Measurements from ENCODE around the gene LYZL6. TPM values are rescaled to one million over a fixed set of nuclear protein-coding genes. Genes with fewer than 3 reads are reported as not detected.

Gene LYZL6
- total RNA-seq, 1 donor from 2014 or later = not detected

DNA sequence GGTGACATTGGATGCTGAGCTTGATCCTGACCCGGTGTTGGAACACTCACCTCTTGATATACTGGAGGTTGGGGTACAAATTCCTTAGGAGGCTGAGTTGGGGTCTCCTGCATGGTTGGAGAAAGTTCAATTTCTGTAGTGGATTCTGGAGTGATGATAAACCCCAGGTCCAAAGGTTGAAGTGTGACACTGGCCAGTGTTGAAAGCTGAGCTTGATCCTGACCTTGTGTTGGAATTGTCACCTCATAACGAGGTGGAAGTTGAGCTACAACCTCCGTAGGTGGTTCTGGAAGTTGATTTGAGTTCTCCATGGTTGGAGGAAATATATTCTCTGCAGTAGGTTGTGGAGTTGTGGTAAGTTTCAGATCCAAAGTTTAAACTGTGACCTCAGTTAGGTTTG, 34.1 kb downstream of the LYZL6 start:
- Mint-ChIP-seq H3K27me3 (ENCODE audit: unreplicated experiment) (no peaks in the 10 kb centered on the region), H3K4me3 (ENCODE audit: unreplicated experiment) (no peak overlapping the region), H3K4me1 (ENCODE audit: low read depth, unreplicated experiment) (no peaks in the 10 kb centered on the region), H3K9me3 (ENCODE audit: unreplicated experiment) (no peaks in the 10 kb centered on the region), H3K36me3 (ENCODE audit: unreplicated experiment) (peaks cover 6% of the 10 kb centered on the region), H3K27ac (ENCODE audit: unreplicated experiment) (no peak overlapping the region)
- DNase-seq = no peak
- TF ChIP-seq, protein P1, sequence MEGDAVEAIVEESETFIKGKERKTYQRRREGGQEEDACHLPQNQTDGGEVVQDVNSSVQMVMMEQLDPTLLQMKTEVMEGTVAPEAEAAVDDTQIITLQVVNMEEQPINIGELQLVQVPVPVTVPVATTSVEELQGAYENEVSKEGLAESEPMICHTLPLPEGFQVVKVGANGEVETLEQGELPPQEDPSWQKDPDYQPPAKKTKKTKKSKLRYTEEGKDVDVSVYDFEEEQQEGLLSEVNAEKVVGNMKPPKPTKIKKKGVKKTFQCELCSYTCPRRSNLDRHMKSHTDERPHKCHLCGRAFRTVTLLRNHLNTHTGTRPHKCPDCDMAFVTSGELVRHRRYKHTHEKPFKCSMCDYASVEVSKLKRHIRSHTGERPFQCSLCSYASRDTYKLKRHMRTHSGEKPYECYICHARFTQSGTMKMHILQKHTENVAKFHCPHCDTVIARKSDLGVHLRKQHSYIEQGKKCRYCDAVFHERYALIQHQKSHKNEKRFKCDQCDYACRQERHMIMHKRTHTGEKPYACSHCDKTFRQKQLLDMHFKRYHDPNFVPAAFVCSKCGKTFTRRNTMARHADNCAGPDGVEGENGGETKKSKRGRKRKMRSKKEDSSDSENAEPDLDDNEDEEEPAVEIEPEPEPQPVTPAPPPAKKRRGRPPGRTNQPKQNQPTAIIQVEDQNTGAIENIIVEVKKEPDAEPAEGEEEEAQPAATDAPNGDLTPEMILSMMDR (IDR thresholded peaks at IDR 0.05; ENCODE audit: partially characterized antibody, unreplicated experiment) = no peak

- Mint-ChIP-seq H3K27ac (ENCODE audit: unreplicated experiment) (no peak overlapping the region), H3K4me3 (ENCODE audit: unreplicated experiment) (no peak overlapping the region), H3K4me1 (ENCODE audit: low read depth, unreplicated experiment) (no peaks in the 10 kb centered on the region), H3K36me3 (ENCODE audit: unreplicated experiment) (peaks cover 6% of the 10 kb centered on the region), H3K27me3 (ENCODE audit: unreplicated experiment) (no peaks in the 10 kb centered on the region), H3K9me3 (ENCODE audit: unreplicated experiment) (no peaks in the 10 kb centered on the region)
- TF ChIP-seq, protein P1 (IDR thresholded peaks at IDR 0.05; ENCODE audit: partially characterized antibody, unreplicated experiment) = no peak
- no peak for DNase-seq
These were observed 35.8 kb downstream of the LYZL6 start for GRCh38 chr17:35907691-35908090.

DNA sequence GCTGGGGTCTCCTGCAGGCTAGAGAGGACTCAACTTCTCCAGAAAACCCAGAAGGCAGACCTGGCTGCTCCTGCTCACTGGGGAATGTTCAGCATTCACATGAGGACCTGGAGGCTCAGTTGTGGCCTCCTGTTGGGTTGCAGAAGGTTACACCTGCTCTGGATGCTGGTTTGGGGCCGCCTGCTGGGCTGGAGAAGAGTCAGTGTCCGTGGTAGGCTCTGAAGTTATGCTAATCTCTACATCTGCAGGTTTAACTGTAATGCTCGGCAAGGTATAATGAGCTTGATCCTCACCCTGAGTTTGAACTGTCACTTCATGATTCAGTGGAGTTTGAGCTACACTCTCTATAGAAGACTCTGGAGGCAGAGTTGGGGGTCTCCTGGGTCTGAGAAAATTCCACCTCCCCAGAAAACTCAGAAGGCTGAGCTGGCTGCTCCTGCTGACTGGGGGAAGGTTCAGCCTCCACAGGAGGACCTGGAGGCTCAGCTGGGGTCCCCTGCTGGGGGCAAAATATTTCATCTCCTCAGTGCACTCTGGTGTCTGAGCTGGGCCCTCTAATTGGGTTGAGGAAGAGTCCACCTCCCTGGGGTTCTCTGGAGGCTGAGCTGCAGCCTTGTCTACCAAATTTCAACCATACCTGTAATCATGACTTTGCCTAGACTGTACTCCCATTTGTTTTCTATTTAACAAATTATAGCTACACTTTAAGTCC, 36.4 kb downstream of the LYZL6 start:
- H3K9me3 Mint-ChIP-seq (ENCODE audit: unreplicated experiment) = no peaks in the 10 kb centered on the region
- H3K27ac Mint-ChIP-seq (ENCODE audit: unreplicated experiment) = no peak overlapping the region
- no peaks in the 10 kb centered on the region for H3K4me1 Mint-ChIP-seq (ENCODE audit: low read depth, unreplicated experiment)
- TF ChIP-seq, protein P1 (IDR thresholded peaks at IDR 0.05; ENCODE audit: partially characterized antibody, unreplicated experiment) = no peak
- peaks cover 6% of the 10 kb centered on the region for H3K36me3 Mint-ChIP-seq (ENCODE audit: unreplicated experiment)
- H3K27me3 Mint-ChIP-seq (ENCODE audit: unreplicated experiment) = no peaks in the 10 kb centered on the region
- DNase-seq = no peak
- no peak overlapping the region for H3K4me3 Mint-ChIP-seq (ENCODE audit: unreplicated experiment)

DNA sequence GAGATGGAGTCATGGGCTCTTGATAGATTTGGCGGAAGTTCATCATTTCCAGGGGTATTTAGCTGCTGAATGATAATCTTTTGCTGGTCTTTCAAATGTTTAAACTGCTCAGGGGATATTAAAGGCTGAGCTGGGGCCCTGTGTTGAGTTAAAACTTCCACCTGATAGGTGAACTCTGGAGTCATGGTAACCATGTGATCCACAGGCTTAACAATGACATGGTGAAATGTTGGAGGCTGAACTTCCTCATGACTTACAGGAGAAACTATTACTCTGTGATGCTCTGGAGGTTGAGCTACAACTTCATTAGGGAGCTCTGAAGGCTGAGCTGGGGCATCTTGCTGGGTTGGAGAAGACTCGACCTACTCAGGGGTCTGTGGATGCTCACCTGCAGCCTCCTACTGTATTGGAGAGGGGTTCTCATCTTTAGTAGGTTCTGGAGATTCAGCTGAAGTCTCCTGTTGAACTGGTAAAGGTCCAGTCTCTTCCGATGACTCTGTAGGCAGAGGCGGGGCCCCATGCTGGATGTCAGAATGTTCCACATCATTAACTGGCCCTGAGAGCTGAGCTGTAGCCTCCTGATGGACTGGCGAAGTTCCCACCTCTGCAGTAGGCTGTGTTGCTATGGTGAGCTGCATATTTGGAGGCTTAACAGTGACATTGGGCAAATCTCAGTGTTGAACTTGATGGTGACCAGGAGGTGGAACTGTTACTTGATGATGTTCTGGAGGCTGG, 37.2 kb downstream of the LYZL6 start:
- DNase-seq = no peak
- Mint-ChIP-seq H3K4me1 (ENCODE audit: low read depth, unreplicated experiment) (no peaks in the 10 kb centered on the region), H3K36me3 (ENCODE audit: unreplicated experiment) (peaks cover 6% of the 10 kb centered on the region), H3K9me3 (ENCODE audit: unreplicated experiment) (no peaks in the 10 kb centered on the region), H3K27me3 (ENCODE audit: unreplicated experiment) (no peaks in the 10 kb centered on the region), H3K27ac (ENCODE audit: unreplicated experiment) (no peak overlapping the region), H3K4me3 (ENCODE audit: unreplicated experiment) (no peak overlapping the region)
- TF ChIP-seq, protein P1 (IDR thresholded peaks at IDR 0.05; ENCODE audit: partially characterized antibody, unreplicated experiment) = no peak

- Mint-ChIP-seq H3K36me3 (ENCODE audit: unreplicated experiment) (no peaks in the 10 kb centered on the region), H3K27ac (ENCODE audit: unreplicated experiment) (no peak overlapping the region), H3K4me3 (ENCODE audit: unreplicated experiment) (no peak overlapping the region), H3K27me3 (ENCODE audit: unreplicated experiment) (peaks cover 3% of the 10 kb centered on the region), H3K9me3 (ENCODE audit: unreplicated experiment) (no peaks in the 10 kb centered on the region), H3K4me1 (ENCODE audit: low read depth, unreplicated experiment) (peaks cover 3% of the 10 kb centered on the region)
- DNase-seq = no peak
- TF ChIP-seq, protein P1 (IDR thresholded peaks at IDR 0.05; ENCODE audit: partially characterized antibody, unreplicated experiment) = no peak
These were observed 40.1 kb downstream of the LYZL6 start for GRCh38 chr17:35903451-35903850.
